Gastrocnemius medialis (tissue), 4 donors: ENCODE data around the gene SULT2B1.

Experiments
- POLR2A ChIP-seq, 2 donors: fragments of 450-650 bp; IDR thresholded peaks; one replicate each; pipeline ENCODE4 v1.6.1; 2017; ENCODE audit warnings: antibody characterized with exemption in 2 of 2, mild to moderate bottlenecking in 2 of 2, moderate library complexity in 2 of 2
- TF ChIP-seq, protein P1 (sequence below), 5 experiments: fragments of 450-650 bp in 3 of 5; fragments of 200-600 bp in 2 of 5; sonication (generic) in 2 of 5; IDR thresholded peaks in 4 of 5; conservative IDR thresholded peaks in 1 of 5; 1 replicate in 4 of 5; 2 replicates in 1 of 5; pipeline ENCODE4 v1.5.1; 2016 to 2019; ENCODE audit warnings: antibody characterized with exemption in 5 of 5, mild to moderate bottlenecking in 3 of 5, moderate library complexity in 3 of 5

DNA sequence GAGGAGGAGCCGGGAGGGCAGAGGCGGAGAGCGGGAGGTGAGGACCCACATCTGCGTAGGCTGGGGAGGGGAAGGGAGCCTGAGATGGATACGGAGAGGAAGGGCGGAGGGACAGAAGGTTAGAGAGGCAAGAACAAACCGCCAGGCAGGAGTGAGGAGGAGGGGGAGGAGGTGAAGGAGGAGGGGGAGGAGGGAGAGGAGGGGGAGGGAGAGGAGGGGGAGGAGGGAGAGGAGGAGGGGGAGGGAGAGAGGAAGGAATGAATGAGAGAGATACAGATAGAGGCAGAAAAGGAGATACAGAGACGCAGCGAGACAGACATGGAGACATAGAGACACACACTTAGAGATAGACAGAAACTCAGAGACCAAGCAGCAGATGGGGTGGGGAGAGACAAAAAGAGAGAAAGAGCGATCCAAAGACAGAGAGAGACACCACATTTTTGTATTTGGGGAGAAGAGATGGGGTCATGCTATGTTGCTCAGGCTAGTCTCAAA is 94.8 kb downstream of the SULT2B1 start:
- TF ChIP-seq POLR2A (IDR thresholded peaks at IDR 0.05): no peak
- TF ChIP-seq, protein P1, sequence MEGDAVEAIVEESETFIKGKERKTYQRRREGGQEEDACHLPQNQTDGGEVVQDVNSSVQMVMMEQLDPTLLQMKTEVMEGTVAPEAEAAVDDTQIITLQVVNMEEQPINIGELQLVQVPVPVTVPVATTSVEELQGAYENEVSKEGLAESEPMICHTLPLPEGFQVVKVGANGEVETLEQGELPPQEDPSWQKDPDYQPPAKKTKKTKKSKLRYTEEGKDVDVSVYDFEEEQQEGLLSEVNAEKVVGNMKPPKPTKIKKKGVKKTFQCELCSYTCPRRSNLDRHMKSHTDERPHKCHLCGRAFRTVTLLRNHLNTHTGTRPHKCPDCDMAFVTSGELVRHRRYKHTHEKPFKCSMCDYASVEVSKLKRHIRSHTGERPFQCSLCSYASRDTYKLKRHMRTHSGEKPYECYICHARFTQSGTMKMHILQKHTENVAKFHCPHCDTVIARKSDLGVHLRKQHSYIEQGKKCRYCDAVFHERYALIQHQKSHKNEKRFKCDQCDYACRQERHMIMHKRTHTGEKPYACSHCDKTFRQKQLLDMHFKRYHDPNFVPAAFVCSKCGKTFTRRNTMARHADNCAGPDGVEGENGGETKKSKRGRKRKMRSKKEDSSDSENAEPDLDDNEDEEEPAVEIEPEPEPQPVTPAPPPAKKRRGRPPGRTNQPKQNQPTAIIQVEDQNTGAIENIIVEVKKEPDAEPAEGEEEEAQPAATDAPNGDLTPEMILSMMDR (IDR thresholded peaks at IDR 0.05 in 4 of 5, conservative IDR thresholded peaks at IDR 0.05 in 1 of 5): no peak
